Dedifferentiated amniotic fluid mesenchymal stem cell (primary cell): Measurements from ENCODE around the gene ADAM10.
"Not testable (repeated sequence)": the region's sequence is repeated elsewhere in the genome, so short reads cannot be mapped to it uniquely, and the experiment has no call there.

Source experiments
- DNase-seq: peaks from one replicate; pipeline ENCODE4 v3.0.0-alpha.2; 2016; ENCODE audit errors: extremely low spot score

The ADAM10 gene

GRCh38 chr15:58677426-58677825 is 72.1 kb downstream of the ADAM10 start:
- no peak for DNase-seq

GRCh38 chr15:58676766-58677165 is 72.7 kb downstream of the ADAM10 start:
- no peak for DNase-seq

GRCh38 chr15:58671186-58671585 is 78.3 kb downstream of the ADAM10 start:
- no peak for DNase-seq

- no peak for DNase-seq
Measured at GRCh38 chr15:58669108-58669507, 80.4 kb downstream of the ADAM10 start.

- DNase-seq = peak; percentile 15
Measured at GRCh38 chr15:58666957-58667356, 82.5 kb downstream of the ADAM10 start.

GRCh38 chr15:58665672-58666071 is 83.8 kb downstream of the ADAM10 start:
- no peak for DNase-seq

- DNase-seq = no peak
Measured at GRCh38 chr15:58650102-58650501, 99.4 kb downstream of the ADAM10 start.

GRCh38 chr15:58649175-58649574 is 100.3 kb downstream of the ADAM10 start:
- no peak for DNase-seq

GRCh38 chr15:58643996-58644395 is 105.5 kb downstream of the ADAM10 start:
- DNase-seq = no peak

GRCh38 chr15:58641660-58642059 is 107.8 kb downstream of the ADAM10 start:
- no peak for DNase-seq

- DNase-seq = no peak
Measured at GRCh38 chr15:58639992-58640391, 109.5 kb downstream of the ADAM10 start.

- DNase-seq = no peak
Measured at GRCh38 chr15:58639002-58639756, 110.3 kb downstream of the ADAM10 start.

- DNase-seq = no peak
Measured at GRCh38 chr15:58632789-58633188, 116.7 kb downstream of the ADAM10 start.

- no peak for DNase-seq
Measured at GRCh38 chr15:58631319-58631718, 118.2 kb downstream of the ADAM10 start.

- no peak for DNase-seq
Measured at GRCh38 chr15:58629625-58630024, 119.9 kb downstream of the ADAM10 start.

GRCh38 chr15:58628206-58628947 is 121.1 kb downstream of the ADAM10 start:
- DNase-seq = no peak

GRCh38 chr15:58627701-58628100 is 121.8 kb downstream of the ADAM10 start:
- no peak for DNase-seq

- DNase-seq = no peak
Measured at GRCh38 chr15:58627046-58627445, 122.5 kb downstream of the ADAM10 start.

- DNase-seq = no peak
Measured at GRCh38 chr15:58626378-58626777, 123.1 kb downstream of the ADAM10 start.

- no peak for DNase-seq
Measured at GRCh38 chr15:58622877-58623276, 126.6 kb downstream of the ADAM10 start.

GRCh38 chr15:58620268-58620667 is 129.2 kb downstream of the ADAM10 start:
- not testable (repeated sequence) for DNase-seq

- DNase-seq = no peak
Measured at GRCh38 chr15:58616171-58616570, 133.3 kb downstream of the ADAM10 start.
